ENCODE measurements around the gene SNRNP35. TPM values are rescaled to one million over a fixed set of nuclear protein-coding genes. Genes with fewer than 3 reads are reported as not detected.
A peak's percentile ranks its signal among the peaks of the same experiment; 100 is the strongest.
"Not testable (repeated sequence)": the region's sequence is repeated elsewhere in the genome, so short reads cannot be mapped to it uniquely, and the experiment has no call there.

SNRNP35 gene
- total RNA-seq = 10 to 100 TPM; 38.2 to 42.3 TPM

- DNase-seq = peak; percentile 76 to 81
- Mint-ChIP-seq H3K4me1 (ENCODE audit: low read depth) (peaks cover 35% of the 10 kb centered on the region), H3K9me3 (no peaks in the 10 kb centered on the region), H3K4me3 (peak within 1 kb of the TSS; percentile 96 to 100), H3K36me3 (ENCODE audit: insufficient read depth in 2 of 2) (peaks cover 4 to 5% of the 10 kb centered on the region in 2 donors), H3K27me3 (ENCODE audit: low read depth) (no peaks in the 10 kb centered on the region), H3K27ac (peak within 1 kb of the TSS; percentile 98)
- ATAC-seq (replicated peaks in 1 of 2) = peak; percentile 77
Measured at GRCh38 chr12:123457980-123458779, at the start of gene SNRNP35. Gene SNRNP35, plus strand, starts transcription at chr12:123458139. Its CDS starts 7,402 bp downstream, at chr12:123465541.

DNA sequence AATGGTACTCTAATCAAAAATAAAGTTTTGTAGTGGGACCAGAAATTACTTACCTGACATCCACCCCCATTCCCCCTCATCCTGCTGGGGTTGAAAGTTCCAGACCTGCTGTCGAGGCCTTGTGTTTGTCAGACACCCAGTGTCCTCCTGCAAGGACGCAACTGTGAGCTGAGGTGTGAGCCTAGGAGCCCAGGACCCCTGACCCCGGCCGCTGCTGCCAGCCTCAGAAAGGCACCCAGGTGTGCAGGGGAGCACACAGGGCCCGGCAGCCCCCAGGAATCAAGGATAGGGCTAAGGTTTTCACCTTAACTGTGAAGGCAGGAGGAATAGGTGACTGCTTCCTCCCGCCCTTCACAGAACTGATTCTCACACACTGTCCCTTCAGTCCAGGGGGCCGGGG lies 49.3 kb upstream of the SNRNP35 start:
- not testable (repeated sequence) for H3K27me3 Mint-ChIP-seq (ENCODE audit: low read depth); ATAC-seq (replicated peaks in 1 of 2); DNase-seq; H3K27ac Mint-ChIP-seq; H3K4me3 Mint-ChIP-seq; H3K4me1 Mint-ChIP-seq (ENCODE audit: low read depth); H3K9me3 Mint-ChIP-seq
- peaks cover 3 to 13% of the 10 kb centered on the region in 2 donors for H3K36me3 Mint-ChIP-seq (ENCODE audit: insufficient read depth in 2 of 2)

DNA sequence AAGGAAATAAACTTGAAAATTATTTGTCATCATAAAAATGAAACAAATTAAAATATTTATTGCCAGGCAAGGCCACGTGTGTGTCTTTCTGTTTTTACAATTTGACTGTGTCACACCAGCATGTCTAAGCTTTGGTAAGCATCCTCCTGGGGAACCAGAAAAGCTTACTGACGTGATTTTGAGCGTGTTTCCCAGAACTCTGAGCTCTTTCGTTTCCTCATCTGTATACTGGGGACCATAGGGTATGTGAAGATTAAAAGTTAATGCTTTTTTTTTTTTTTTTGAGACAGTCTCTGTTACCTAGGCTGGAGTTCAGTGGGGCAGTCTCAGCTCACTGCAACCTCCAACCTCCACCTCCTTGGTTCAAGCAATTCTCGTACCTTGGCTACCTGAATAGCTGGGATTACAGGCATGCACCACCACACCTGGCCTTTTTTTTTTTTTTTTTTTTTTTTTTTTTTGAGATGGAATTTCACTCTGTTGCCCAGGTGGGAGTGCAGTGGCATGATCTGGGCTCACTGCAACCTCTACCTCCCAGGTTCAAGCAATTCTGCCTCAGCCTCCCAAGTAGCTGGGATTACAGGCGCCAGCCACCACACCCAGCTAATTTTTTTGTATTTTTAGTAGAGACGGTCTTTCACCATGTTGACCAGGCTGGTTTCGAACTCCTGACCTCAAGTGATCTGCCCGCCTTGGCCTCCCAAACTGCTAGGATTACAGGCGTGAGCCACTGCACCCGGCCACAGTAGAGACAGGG lies 48.5 kb upstream of the SNRNP35 start:
- H3K9me3 Mint-ChIP-seq; H3K27me3 Mint-ChIP-seq (ENCODE audit: low read depth); DNase-seq; H3K4me1 Mint-ChIP-seq (ENCODE audit: low read depth); H3K4me3 Mint-ChIP-seq: not testable (repeated sequence)
- peak in 1 of 2 donors; percentile 51 for ATAC-seq (replicated peaks in 1 of 2)
- H3K27ac Mint-ChIP-seq = peak overlapping the region; percentile 65
- H3K36me3 Mint-ChIP-seq (ENCODE audit: insufficient read depth in 2 of 2) = peaks cover 2 to 13% of the 10 kb centered on the region in 2 donors

- peak in 1 of 2 donors; percentile 19 for ATAC-seq (replicated peaks in 1 of 2)
- Mint-ChIP-seq H3K27ac (peak overlapping the region; percentile 65), H3K36me3 (ENCODE audit: insufficient read depth in 2 of 2) (peaks cover 4 to 14% of the 10 kb centered on the region in 2 donors), H3K27me3 (ENCODE audit: low read depth) (no peaks in the 10 kb centered on the region), H3K4me3 (no peak overlapping the region), H3K4me1 (ENCODE audit: low read depth) (no peaks in the 10 kb centered on the region), H3K9me3 (no peaks in the 10 kb centered on the region)
- DNase-seq = no peak
Measured at GRCh38 chr12:123410041-123410412, 47.9 kb upstream of the SNRNP35 start.

DNA sequence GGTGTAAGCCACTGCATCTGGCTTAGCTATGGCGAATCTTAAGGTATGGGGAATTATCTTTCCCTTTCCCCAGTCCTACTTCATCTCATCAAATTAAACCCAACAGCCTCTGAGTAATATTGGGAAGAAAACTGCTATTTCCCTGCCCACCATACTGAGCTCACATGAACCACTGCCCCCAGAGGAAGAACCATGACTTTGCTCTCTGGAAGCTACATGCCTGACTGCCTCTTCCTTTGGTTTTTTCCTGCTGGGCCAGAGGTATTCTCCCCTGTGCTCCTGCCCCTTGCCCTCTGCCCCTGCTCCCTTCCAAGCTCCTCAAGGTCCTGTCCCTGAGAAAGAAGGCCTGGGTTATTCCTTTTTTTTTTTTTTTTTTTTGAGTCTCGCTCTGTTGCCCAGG lies 36.6 kb upstream of the SNRNP35 start:
- ATAC-seq (replicated peaks in 1 of 2) (no peak), DNase-seq (no peak)
- Mint-ChIP-seq H3K27ac (peak overlapping the region; percentile 83), H3K4me3 (no peak overlapping the region), H3K27me3 (ENCODE audit: low read depth) (no peaks in the 10 kb centered on the region), H3K36me3 (ENCODE audit: insufficient read depth in 2 of 2) (peaks cover 6 to 24% of the 10 kb centered on the region in 2 donors), H3K4me1 (ENCODE audit: low read depth) (peaks cover 5% of the 10 kb centered on the region), H3K9me3 (no peaks in the 10 kb centered on the region)

- Mint-ChIP-seq H3K27ac (peak overlapping the region; percentile 95), H3K9me3 (no peaks in the 10 kb centered on the region), H3K36me3 (ENCODE audit: insufficient read depth in 2 of 2) (peaks cover 17 to 33% of the 10 kb centered on the region in 2 donors), H3K4me1 (ENCODE audit: low read depth) (peaks cover 41% of the 10 kb centered on the region), H3K4me3 (peak overlapping the region; percentile 67 to 84), H3K27me3 (ENCODE audit: low read depth) (no peaks in the 10 kb centered on the region)
- ATAC-seq (replicated peaks in 1 of 2) (peak; percentile 68 to 71), DNase-seq (peak; percentile 25 to 44)
Measured at GRCh38 chr12:123427036-123427769, 30.7 kb upstream of the SNRNP35 start.

GRCh38 chr12:123428591-123428990 lies 29.3 kb upstream of the SNRNP35 start:
- Mint-ChIP-seq H3K27ac (peak overlapping the region; percentile 95), H3K36me3 (ENCODE audit: insufficient read depth in 2 of 2) (peaks cover 20 to 31% of the 10 kb centered on the region in 2 donors), H3K27me3 (ENCODE audit: low read depth) (no peaks in the 10 kb centered on the region), H3K4me1 (ENCODE audit: low read depth) (peaks cover 55% of the 10 kb centered on the region), H3K4me3 (peak overlapping the region; percentile 67 to 84), H3K9me3 (no peaks in the 10 kb centered on the region)
- DNase-seq = no peak
- ATAC-seq (replicated peaks in 1 of 2) = no peak

DNA sequence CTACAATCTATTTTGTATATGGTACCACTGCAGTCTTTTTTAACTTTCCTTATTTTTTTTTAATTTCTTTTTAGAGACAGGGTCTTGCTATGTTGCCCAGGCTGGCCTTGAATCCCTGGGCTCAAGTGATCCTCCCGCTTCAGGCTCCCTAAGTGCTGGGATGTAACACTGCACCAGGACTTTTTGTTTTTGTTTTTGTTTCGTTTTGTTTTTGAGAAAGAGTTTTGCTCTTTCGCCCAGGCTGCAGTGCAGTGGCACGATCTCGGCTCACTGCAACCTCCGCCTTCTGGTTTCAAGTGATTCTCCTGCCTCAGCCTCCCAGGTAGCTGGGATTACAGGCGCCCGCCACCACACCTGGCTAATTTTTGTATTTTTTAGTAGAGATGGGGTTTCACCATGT lies 28.8 kb upstream of the SNRNP35 start:
- Mint-ChIP-seq H3K4me3 (peak overlapping the region; percentile 67 to 84), H3K27ac (peak overlapping the region; percentile 95), H3K4me1 (ENCODE audit: low read depth) (peaks cover 59% of the 10 kb centered on the region), H3K36me3 (ENCODE audit: insufficient read depth in 2 of 2) (peaks cover 21 to 26% of the 10 kb centered on the region in 2 donors)
- not testable (repeated sequence) for H3K9me3 Mint-ChIP-seq; ATAC-seq (replicated peaks in 1 of 2); H3K27me3 Mint-ChIP-seq (ENCODE audit: low read depth); DNase-seq

DNA sequence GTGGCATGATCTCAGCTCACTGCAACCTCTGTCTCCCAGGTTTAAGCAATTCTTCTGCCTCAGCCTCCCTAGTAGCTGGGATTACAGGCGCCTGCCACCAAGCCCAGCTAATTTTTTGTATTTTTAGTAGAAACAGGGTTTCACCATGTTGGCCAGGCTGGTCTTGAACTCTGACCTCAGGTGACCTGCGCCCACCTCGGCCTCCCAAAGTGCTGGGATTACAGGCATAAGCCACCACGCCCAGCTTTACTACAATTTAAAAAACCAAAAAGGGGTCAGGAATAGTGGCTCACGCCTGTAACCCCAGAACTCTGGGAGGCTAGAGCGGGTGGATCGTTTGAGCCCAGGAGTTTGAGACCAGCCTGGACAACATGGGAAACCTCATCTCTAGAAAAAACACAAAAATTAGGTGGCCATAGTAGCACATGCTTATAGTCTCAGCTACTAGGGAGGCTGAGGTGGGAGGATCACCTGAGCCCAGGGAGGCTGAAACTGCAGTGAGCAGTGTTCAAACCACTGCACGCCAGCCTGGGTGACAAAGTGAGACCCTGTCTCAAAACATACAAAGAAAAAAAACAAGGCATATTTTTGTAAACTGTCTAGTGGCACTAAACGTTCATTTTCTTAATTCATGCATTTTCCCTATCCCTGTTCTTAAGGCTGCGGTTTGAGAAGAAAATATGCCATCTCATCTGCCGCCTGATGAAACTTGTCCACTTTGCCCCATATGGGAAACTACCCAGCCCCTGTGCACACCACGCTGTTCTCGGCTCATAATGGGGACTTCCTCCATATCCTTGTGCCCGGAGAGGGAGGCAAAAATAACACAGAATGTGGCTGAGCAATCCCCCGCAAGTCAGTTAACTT lies 25.8 kb upstream of the SNRNP35 start:
- DNase-seq = peak; percentile 47 to 62
- peaks cover 70% of the 10 kb centered on the region for H3K4me1 Mint-ChIP-seq (ENCODE audit: low read depth)

DNA sequence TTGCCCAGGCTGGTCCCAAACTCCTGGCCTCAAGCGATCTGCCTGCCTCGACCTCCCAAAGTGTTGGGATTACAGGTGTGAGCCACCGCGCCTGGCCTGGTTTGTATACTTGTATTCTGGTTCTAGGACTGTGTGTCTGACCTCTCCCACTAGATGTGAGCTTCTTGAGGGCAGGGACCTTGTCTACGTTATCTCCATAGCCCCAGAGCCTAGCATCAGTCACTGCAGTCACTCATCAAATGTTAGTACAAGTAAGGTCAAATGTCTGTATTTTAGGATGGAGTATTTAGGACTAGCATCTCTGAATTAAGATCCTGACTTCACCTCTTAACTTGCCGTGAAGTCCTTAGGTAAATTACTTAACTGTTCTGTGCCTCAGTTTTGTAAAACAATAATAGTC lies 24.3 kb upstream of the SNRNP35 start:
- ATAC-seq (replicated peaks in 1 of 2) = no peak
- H3K27me3 Mint-ChIP-seq (ENCODE audit: low read depth) = no peaks in the 10 kb centered on the region
- H3K36me3 Mint-ChIP-seq (ENCODE audit: insufficient read depth in 2 of 2) = peaks cover 17 to 26% of the 10 kb centered on the region in 2 donors
- peak overlapping the region; percentile 91 to 98 for H3K4me3 Mint-ChIP-seq
- H3K4me1 Mint-ChIP-seq (ENCODE audit: low read depth) = peaks cover 60% of the 10 kb centered on the region
- DNase-seq = no peak
- peak overlapping the region; percentile 97 for H3K27ac Mint-ChIP-seq
- no peaks in the 10 kb centered on the region for H3K9me3 Mint-ChIP-seq

More for the DNA sequence above, 25.8 kb upstream of the SNRNP35 start:
- not testable (repeated sequence) for H3K9me3 Mint-ChIP-seq; H3K27me3 Mint-ChIP-seq (ENCODE audit: low read depth)
- peak overlapping the region; percentile 91 to 98 for H3K4me3 Mint-ChIP-seq
- peak; percentile 18 to 32 for ATAC-seq (replicated peaks in 1 of 2)
- peak overlapping the region; percentile 97 for H3K27ac Mint-ChIP-seq
- H3K36me3 Mint-ChIP-seq (ENCODE audit: insufficient read depth in 2 of 2) = peaks cover 19 to 28% of the 10 kb centered on the region in 2 donors

DNA sequence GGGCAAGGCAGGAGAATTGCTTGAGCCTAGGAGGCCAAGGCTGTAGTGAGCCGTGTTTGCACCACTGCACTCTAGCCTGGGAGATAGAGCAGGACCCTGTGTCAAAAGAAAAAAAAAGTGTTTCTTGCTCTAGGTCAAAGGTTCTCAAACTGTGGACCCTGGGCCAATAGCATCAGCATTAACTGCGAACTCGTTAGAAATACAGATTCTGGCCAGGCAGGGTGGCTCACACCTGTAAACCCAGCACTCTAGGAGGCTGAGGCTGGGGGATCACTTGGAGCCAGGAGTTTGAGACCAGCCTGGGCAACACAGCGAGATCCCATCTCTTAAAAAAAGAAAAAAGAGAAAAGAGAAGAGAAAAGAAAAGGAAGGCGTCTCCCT lies 22.3 kb upstream of the SNRNP35 start:
- Mint-ChIP-seq H3K4me3 (peak overlapping the region; percentile 91 to 98), H3K4me1 (ENCODE audit: low read depth) (peaks cover 51% of the 10 kb centered on the region), H3K27ac (peak overlapping the region; percentile 87), H3K9me3 (no peaks in the 10 kb centered on the region), H3K27me3 (ENCODE audit: low read depth) (no peaks in the 10 kb centered on the region), H3K36me3 (ENCODE audit: insufficient read depth in 2 of 2) (peaks cover 14 to 18% of the 10 kb centered on the region in 2 donors)
- no peak for ATAC-seq (replicated peaks in 1 of 2)
- DNase-seq = no peak

All from activated T-cell treated with anti-CD3 and anti-CD28 coated beads, Interleukin-2, amount 50 U/mL, for 72 hours (primary cell).